ENCODE measurements around the gene TRPC5OS.

- TF ChIP-seq CTCF (IDR thresholded peaks at IDR 0.05) (no peak), POLR2A (IDR thresholded peaks at IDR 0.05) (no peak)
Observed at GRCh38 chrX:111867236-111867635, 8.7 kb upstream of the TRPC5OS start.

All from sigmoid colon (tissue), 3 donors.